Activated T-cell treated with anti-CD3 and anti-CD28 coated beads for 1 hour (primary cell): ENCODE results near the gene THSD7A.

Experiments
- DNase-seq: peaks from one replicate; pipeline ENCODE4 v3.0.0-alpha.2; 2020; ENCODE audit warnings: low read depth

The THSD7A gene

GRCh38 chr7:11706666-11707605 is 125.1 kb downstream of the THSD7A start:
- DNase-seq: no peak

- DNase-seq: no peak
These were observed 128.2 kb downstream of the THSD7A start for GRCh38 chr7:11703829-11704228.

- no peak for DNase-seq
These were observed 129.1 kb downstream of the THSD7A start for GRCh38 chr7:11702938-11703337.

GRCh38 chr7:11701829-11702560 is 130.0 kb downstream of the THSD7A start:
- no peak for DNase-seq

GRCh38 chr7:11699666-11700065 is 132.3 kb downstream of the THSD7A start:
- DNase-seq: no peak

GRCh38 chr7:11698384-11698871 is 133.6 kb downstream of the THSD7A start:
- DNase-seq: no peak

- no peak for DNase-seq
These were observed 141.6 kb downstream of the THSD7A start for GRCh38 chr7:11690395-11690794.

- DNase-seq: no peak
These were observed 142.9 kb downstream of the THSD7A start for GRCh38 chr7:11689096-11689495.

GRCh38 chr7:11681461-11681860 is 150.5 kb downstream of the THSD7A start:
- DNase-seq: no peak

- no peak for DNase-seq
These were observed 156.8 kb downstream of the THSD7A start for GRCh38 chr7:11675163-11675562.

- no peak for DNase-seq
These were observed 163.3 kb downstream of the THSD7A start for GRCh38 chr7:11668727-11669126.

GRCh38 chr7:11667810-11668185 is 164.2 kb downstream of the THSD7A start:
- no peak for DNase-seq

GRCh38 chr7:11667071-11667809 is 164.8 kb downstream of the THSD7A start:
- DNase-seq: no peak

GRCh38 chr7:11665357-11665756 is 166.6 kb downstream of the THSD7A start:
- no peak for DNase-seq

GRCh38 chr7:11655642-11656041 is 176.4 kb downstream of the THSD7A start:
- DNase-seq: no peak

GRCh38 chr7:11655163-11655562 is 176.8 kb downstream of the THSD7A start:
- DNase-seq: no peak

- no peak for DNase-seq
These were observed 181.5 kb downstream of the THSD7A start for GRCh38 chr7:11650500-11650899.

GRCh38 chr7:11650030-11650429 is 182.0 kb downstream of the THSD7A start:
- no peak for DNase-seq

GRCh38 chr7:11648980-11649379 is 183.0 kb downstream of the THSD7A start:
- DNase-seq: no peak

GRCh38 chr7:11648101-11648500 is 183.9 kb downstream of the THSD7A start:
- DNase-seq: no peak

GRCh38 chr7:11642841-11643240 is 189.2 kb downstream of the THSD7A start:
- DNase-seq: no peak

- DNase-seq: no peak
These were observed 189.7 kb downstream of the THSD7A start for GRCh38 chr7:11642276-11642675.
